Small intestine (tissue), 7 donors: ENCODE data around the gene DLAT. TPM values are rescaled to one million over a fixed set of nuclear protein-coding genes. Genes with fewer than 3 reads are reported as not detected.
"Not testable (repeated sequence)": the region's sequence is repeated elsewhere in the genome, so short reads cannot be mapped to it uniquely, and the experiment has no call there.

Experiments
- DNase-seq, 2 donors: peaks; one replicate each; pipeline versions ENCODE4 v3.0.0 to v3.0.0-alpha.2; 2013
- FAIRE-seq: peaks from 2 replicates; lab custom pipeline; 2012; peaks lifted over from hg19 to GRCh38; lab: Jason Lieb, UNC
- H3K27ac ChIP-seq, 3 donors: one replicate each; pipeline ENCODE4 v1.5.1; 2013; ENCODE audit warnings: low read length in 2 of 3, mild to moderate bottlenecking in 2 of 3, control low read depth in 1 of 3, inconsistent platforms in 1 of 3, low read depth in 1 of 3, moderate library complexity in 1 of 3
- H3K27me3 ChIP-seq, 3 donors: one replicate each; pipeline ENCODE4 v1.6.1; 2013; ENCODE audit warnings: low read length in 3 of 3, inconsistent platforms in 1 of 3; ENCODE audit not compliant: control insufficient read depth in 3 of 3, insufficient read depth in 3 of 3
- H3K36me3 ChIP-seq, 3 donors: one replicate each; pipeline ENCODE4 v1.6.1; 2013; ENCODE audit warnings: low read length in 3 of 3, inconsistent platforms in 1 of 3, low read depth in 1 of 3, mild to moderate bottlenecking in 1 of 3, moderate library complexity in 1 of 3; ENCODE audit not compliant: control insufficient read depth in 3 of 3, insufficient read depth in 2 of 3
- H3K4me1 ChIP-seq, 3 donors: one replicate each; pipeline ENCODE4 v1.6.1; 2013; ENCODE audit warnings: low read length in 2 of 3, inconsistent platforms in 1 of 3, low read depth in 1 of 3, mild to moderate bottlenecking in 1 of 3, moderate library complexity in 1 of 3; ENCODE audit not compliant: control insufficient read depth in 3 of 3, insufficient read depth in 2 of 3
- H3K4me3 ChIP-seq, 3 donors: one replicate each; pipeline ENCODE4 v1.5.1; 2013; ENCODE audit warnings: low read length in 3 of 3, control low read depth in 1 of 3, inconsistent platforms in 1 of 3, low read depth in 1 of 3, mild to moderate bottlenecking in 1 of 3, moderate library complexity in 1 of 3
- H3K9me3 ChIP-seq, 2 donors: one replicate each; pipeline ENCODE4 v1.6.1; 2013; ENCODE audit warnings: low read depth in 1 of 2, low read length in 1 of 2; ENCODE audit not compliant: control insufficient read depth in 2 of 2, insufficient read depth in 1 of 2
- WGBS, 3 donors: extraction: QIAGEN DNeasy Blood & Tissue Kit; methylation state at CpG; one replicate each; pipeline ENCODE4 v1.1.7; 2013; 5-methylcytosine and 5-hydroxymethylcytosine counted together
- polyA plus RNA-seq, 4 donors: library from polyadenylated mRNA; stranded (reverse) in 3 of 4; unstranded in 1 of 4; fragments of 200-250 nt in 3 of 4; fragments of 120-200 nt in 1 of 4; gene quantifications; one replicate each; pipeline versions ENCODE4 v1.2.1 to v1.2.3, GENCODE V29; 2013
- donor health status: healthy with polysubstance abuse.
- donor health status: control.
- donor health status: control.
- donor health status: Bipolar disorder and iron deficiency.
- donor health status: healthy.

The DLAT gene
- polyA plus RNA-seq, 4 donors = 24.0 to 28.4 (median 24.5) TPM

DNA sequence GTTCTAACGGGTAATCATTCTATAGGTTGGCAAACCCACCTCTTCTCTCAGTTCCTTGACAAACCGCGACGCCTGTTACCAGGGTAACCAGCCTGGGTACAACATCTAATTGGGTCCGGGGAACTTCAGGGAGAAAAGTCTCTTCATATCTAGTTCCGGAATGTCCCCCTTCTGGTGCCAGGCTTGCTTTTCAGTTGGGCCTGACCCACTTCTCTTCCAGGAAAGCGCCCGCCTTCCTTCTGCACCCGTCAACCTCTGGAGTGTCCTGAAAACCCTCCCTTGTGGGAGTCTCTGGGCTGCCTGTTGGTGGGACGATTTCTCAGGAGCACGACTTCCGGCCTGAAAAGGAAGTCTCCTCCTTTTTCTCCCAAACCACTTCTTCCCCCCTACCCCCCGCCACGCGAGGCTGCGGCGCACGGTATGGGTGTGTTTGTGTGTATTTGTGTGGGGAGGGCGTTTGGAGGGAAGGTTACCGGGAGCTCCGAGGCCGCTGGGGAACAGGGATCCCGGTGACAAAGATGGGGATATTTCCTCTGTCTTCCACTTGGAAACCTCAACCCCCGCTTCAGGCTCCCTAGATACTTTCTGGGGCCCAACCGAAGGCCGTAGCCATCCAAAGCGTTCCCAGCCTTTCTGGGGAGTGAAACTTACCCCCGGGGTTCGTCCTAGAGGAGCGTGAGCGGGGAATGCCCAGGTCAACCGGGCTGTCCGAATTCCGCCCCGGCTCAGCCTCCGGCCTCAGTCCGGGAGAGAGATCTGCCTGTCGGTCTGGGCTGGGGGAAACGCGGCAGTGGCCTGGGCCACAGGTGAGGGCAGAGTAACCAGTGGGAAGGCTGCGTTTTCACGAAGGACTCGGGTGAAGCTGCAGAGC lies 49.0 kb downstream of the DLAT start, which contains the start of the genes NKAPD1 and PIH1D2:
Gene NKAPD1 (plus strand): TSS at position 359 of the 871 bp plus-strand sequence. CDS start 1,276 bp downstream, outside the sequence.
Gene PIH1D2 (minus strand): TSS at position 77 of the 871 bp plus-strand sequence. CDS start 843 bp downstream, outside the sequence.
- DNase-seq (peak; percentile 80 to 92), FAIRE-seq (no peak)
- Histone ChIP-seq H3K9me3 (no peaks in the 10 kb centered on the region), H3K27me3 (no peaks in the 10 kb centered on the region), H3K4me1 (peaks cover 0 to 3% (median 0%) of the 10 kb centered on the region in 3 donors), H3K36me3 (peaks cover 4 to 9% (median 7%) of the 10 kb centered on the region in 3 donors), H3K4me3 (peak within 1 kb of the TSS; percentile 88 to 94 (median 94)), H3K27ac (peak within 1 kb of the TSS; percentile 74 to 98 (median 90))
- WGBS, 3 donors = 0 to 1% (median 0%) methylated on average over 36 to 43 of the region's 43 CpGs

DNA sequence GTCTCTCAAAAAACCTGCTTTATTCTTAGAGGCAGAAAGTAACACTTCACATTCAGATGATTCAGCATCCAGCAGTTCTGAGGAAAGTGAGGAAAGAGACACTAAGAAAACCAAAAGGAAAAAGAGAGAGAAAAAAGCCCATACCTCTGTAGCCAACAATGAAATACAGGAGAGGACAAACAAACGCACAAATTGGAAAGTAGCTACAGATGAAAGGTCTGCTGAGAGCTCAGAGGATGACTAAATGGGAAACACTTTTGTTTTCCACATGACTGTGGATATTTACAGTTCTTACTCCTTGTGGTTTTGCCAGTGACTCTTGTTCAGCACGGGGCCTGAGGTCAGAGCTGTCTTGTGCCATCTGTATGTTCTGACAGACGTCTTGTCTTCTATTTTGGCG lies 57.5 kb downstream of the DLAT start:
- Histone ChIP-seq H3K27ac (no peak overlapping the region), H3K4me3 (no peak overlapping the region), H3K36me3 (peaks cover 14 to 18% (median 17%) of the 10 kb centered on the region in 3 donors), H3K27me3 (no peaks in the 10 kb centered on the region), H3K9me3 (no peaks in the 10 kb centered on the region), H3K4me1 (peaks cover 0 to 8% (median 6%) of the 10 kb centered on the region in 3 donors)
- FAIRE-seq (no peak), DNase-seq (no peak)
- 70 to 77% (median 72%) methylated on average over 4 of the region's 4 CpGs for WGBS, 3 donors

- peak overlapping the region; percentile 61 to 85 (median 65) for H3K27ac ChIP-seq
- H3K9me3 ChIP-seq = no peaks in the 10 kb centered on the region
- H3K36me3 ChIP-seq = peaks cover 10 to 17% (median 12%) of the 10 kb centered on the region in 3 donors
- FAIRE-seq (no peak), DNase-seq (peak in 1 of 2 donors; percentile 51)
- no peaks in the 10 kb centered on the region for H3K27me3 ChIP-seq
- peak overlapping the region; percentile 71 to 96 (median 93) for H3K4me3 ChIP-seq
- peaks cover 0 to 11% (median 8%) of the 10 kb centered on the region in 3 donors for H3K4me1 ChIP-seq
- 2 to 4% (median 4%) methylated on average over 19 of the region's 19 CpGs for WGBS, 3 donors
Observed at GRCh38 chr11:112085822-112086421, 60.7 kb downstream of the DLAT start.

DNA sequence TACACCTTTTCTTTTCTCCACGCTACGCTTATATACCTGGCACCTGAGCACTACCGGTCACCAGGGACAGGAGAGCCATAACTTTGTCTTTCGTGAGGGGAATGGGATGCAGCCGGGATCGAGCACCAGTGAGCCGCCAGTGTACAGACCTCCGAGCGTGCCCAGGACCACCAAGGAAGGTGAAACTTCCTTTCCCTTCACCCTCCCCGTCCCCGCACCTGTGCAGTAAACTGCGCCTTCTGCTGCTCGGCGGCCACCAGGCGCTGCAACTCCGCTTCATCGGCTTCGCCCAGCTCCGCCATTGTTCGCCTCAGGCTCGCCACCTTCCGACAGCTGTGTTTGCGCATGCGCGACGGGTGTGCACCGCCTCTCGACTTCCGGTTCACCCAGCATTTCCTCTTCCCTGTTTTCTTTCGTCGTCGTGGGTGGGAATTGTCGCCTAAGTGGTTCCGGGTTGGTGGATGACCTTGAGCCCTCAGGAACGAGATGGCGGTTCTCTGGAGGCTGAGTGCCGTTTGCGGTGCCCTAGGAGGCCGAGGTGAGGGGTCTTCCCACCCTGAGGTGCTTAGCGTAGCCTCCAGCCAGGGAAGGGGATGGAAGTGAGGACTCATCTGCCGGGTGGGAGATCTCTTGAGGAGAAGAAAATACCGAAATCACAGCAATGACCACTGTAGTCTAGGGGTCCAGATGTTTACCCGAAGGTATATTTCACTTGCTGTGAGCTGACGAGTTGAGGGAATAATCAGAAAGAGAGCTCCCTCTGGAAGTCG lies 61.4 kb downstream of the DLAT start, which contains the start of the genes SDHD and TIMM8B:
Gene SDHD (plus strand): TSS at position 452 of the 770 bp plus-strand sequence. CDS start 35 bp downstream, at position 487.
Gene TIMM8B (minus strand): TSS at position 335 of the 770 bp plus-strand sequence. CDS start 33 bp downstream, at position 302.
- Histone ChIP-seq H3K4me3 (peak within 1 kb of the TSS; percentile 71 to 96 (median 93)), H3K27me3 (no peaks in the 10 kb centered on the region), H3K9me3 (no peaks in the 10 kb centered on the region), H3K4me1 (peaks cover 0 to 11% (median 8%) of the 10 kb centered on the region in 3 donors), H3K36me3 (peaks cover 17% of the 10 kb centered on the region in 3 donors), H3K27ac (peak within 1 kb of the TSS; percentile 61 to 89 (median 65))
- DNase-seq = peak; percentile 98 to 99
- 0 to 1% (median 0%) methylated on average over 43 to 45 of the region's 45 CpGs for WGBS, 3 donors
- FAIRE-seq = no peak

- FAIRE-seq = no peak
- Histone ChIP-seq H3K9me3 (no peaks in the 10 kb centered on the region), H3K36me3 (peaks cover 18 to 21% (median 19%) of the 10 kb centered on the region in 3 donors), H3K27me3 (no peaks in the 10 kb centered on the region), H3K4me1 (peaks cover 0 to 11% (median 8%) of the 10 kb centered on the region in 3 donors), H3K27ac (peak overlapping the region; percentile 31 to 89 (median 60)), H3K4me3 (peak overlapping the region; percentile 71 to 96 (median 93))
- 16 to 20% (median 18%) methylated on average over 10 of the region's 10 CpGs for WGBS, 3 donors
- DNase-seq = no peak
Observed at GRCh38 chr11:112087212-112087611, 62.0 kb downstream of the DLAT start.

DNA sequence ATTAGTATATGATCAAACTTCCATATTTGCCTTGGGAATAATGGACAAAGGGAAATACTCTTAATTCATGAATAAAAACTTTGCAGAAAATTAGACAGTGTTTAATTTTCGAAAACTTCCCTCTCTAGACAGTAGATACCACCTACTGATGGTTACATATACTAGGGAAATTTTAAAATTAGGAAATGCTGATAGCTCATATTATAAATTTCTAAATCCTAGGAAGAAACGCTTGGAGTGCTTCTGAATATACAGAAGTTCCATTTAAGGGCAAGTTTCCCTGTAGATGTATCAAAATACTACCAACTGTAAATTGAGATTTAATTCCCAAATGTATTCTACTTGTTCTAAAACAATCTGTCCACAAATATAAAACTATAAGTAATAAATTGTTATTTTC lies 70.1 kb downstream of the DLAT start:
- H3K27ac ChIP-seq, H3K9me3 ChIP-seq, DNase-seq, H3K4me3 ChIP-seq, H3K27me3 ChIP-seq, FAIRE-seq, H3K4me1 ChIP-seq: not testable (repeated sequence)
- 96 to 97% (median 97%) methylated on average over 2 of the region's 2 CpGs for WGBS, 3 donors
- H3K36me3 ChIP-seq = peaks cover 10 to 25% (median 18%) of the 10 kb centered on the region in 3 donors

DNA sequence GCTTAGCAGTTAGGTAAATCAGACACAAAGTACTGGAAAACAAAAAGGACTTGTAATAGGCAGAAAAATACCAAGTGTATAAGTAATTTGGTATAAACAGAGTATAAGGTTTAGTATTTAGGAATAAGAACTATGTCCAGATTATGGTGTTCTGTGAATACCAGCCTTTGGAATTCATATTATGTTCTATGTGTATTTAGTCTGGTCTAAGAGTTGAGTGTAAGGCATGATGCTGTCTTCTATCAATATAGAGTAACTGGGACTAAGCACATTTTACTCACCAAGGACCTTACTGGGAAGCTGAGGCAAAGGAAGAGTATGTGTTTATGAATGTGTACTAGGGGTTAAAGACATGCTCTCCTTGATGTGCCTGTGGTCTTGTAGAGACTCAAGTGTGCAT lies 71.0 kb downstream of the DLAT start:
- H3K36me3 ChIP-seq = peaks cover 8 to 21% (median 15%) of the 10 kb centered on the region in 3 donors
- no peak overlapping the region for H3K4me3 ChIP-seq
- no peak overlapping the region for H3K27ac ChIP-seq
- FAIRE-seq (no peak), DNase-seq (no peak)
- no peaks in the 10 kb centered on the region for H3K9me3 ChIP-seq
- no peaks in the 10 kb centered on the region for H3K4me1 ChIP-seq
- H3K27me3 ChIP-seq = no peaks in the 10 kb centered on the region
